B cell (primary cell): Measurements from ENCODE around the gene ACBD4. TPM values are rescaled to one million over a fixed set of nuclear protein-coding genes. Genes with fewer than 3 reads are reported as not detected.

ENCODE experiments used
- ATAC-seq: fragments of 200-7000 bp; cut with Tn5 transposase; one replicate; pipeline ENCODE4 v1.10.0; 2021; ENCODE audit warnings: low read depth, mild to moderate bottlenecking, moderate number of reproducible peaks, moderate library complexity
- CTCF ChIA-PET: fragments of 350-600 bp; sonication (Branson Sonifier 250); formaldehyde crosslinking; loops from one replicate; lab custom pipeline; 2021; ENCODE audit warnings: antibody characterized with exemption, inconsistent platforms; lab: Charles Lee
- POLR2A ChIA-PET: fragments of 350-600 bp; sonication (Branson Sonifier 250); formaldehyde crosslinking; loops from one replicate; lab custom pipeline; 2021; ENCODE audit warnings: antibody characterized with exemption; lab: Charles Lee
- DNase-seq: peaks from one replicate; pipeline ENCODE4 v3.0.0; 2013
- H2AFZ ChIP-seq: 2 replicates; pipeline ENCODE4 v1.6.1; 2012; ENCODE audit warnings: mild to moderate bottlenecking, low read depth, low read length; ENCODE audit not compliant: insufficient read depth, poor library complexity, severe bottlenecking
- H3K27ac ChIP-seq, 2 donors: 1 replicate in 1 of 2; 2 replicates in 1 of 2; pipeline ENCODE4 v1.5.1; 2012 to 2013; ENCODE audit warnings: low read length in 2 of 2, mild to moderate bottlenecking in 2 of 2, moderate library complexity in 1 of 2
- H3K27me3 ChIP-seq, 4 experiments: fragments of 200-600 bp in 1 of 4; sonication (generic) in 1 of 4; replicated peaks in 1 of 4; 1 replicate in 2 of 4; 2 replicates in 2 of 4; pipeline versions ENCODE4 v1.6.1 to v1.7.0; 2013 to 2016; ENCODE audit warnings: low read length in 3 of 4, mild to moderate bottlenecking in 2 of 4, mixed read lengths in 1 of 4, moderate library complexity in 1 of 4; ENCODE audit not compliant: insufficient read depth in 4 of 4, control insufficient read depth in 3 of 4; ENCODE audit errors: control extremely low read depth in 1 of 4
- H3K36me3 ChIP-seq, 2 experiments: replicated peaks in 1 of 2; 1 replicate in 1 of 2; 2 replicates in 1 of 2; pipeline versions ENCODE4 v1.6.1 to v1.7.1; 2013; ENCODE audit warnings: low read length in 1 of 2; ENCODE audit not compliant: insufficient read depth in 2 of 2, control insufficient read depth in 1 of 2; ENCODE audit errors: control extremely low read depth in 1 of 2, extremely low read depth in 1 of 2
- H3K4me1 ChIP-seq, 2 donors: fragments of 200-600 bp in 1 of 2; sonication (generic) in 1 of 2; 1 replicate in 1 of 2; 2 replicates in 1 of 2; pipeline versions ENCODE4 v1.5.1 to v1.6.1; 2013 to 2017; ENCODE audit warnings: low read length in 2 of 2; ENCODE audit not compliant: control insufficient read depth in 2 of 2, insufficient read depth in 2 of 2
- H3K4me2 ChIP-seq: replicated peaks from 2 replicates; pipeline ENCODE3; 2012; ENCODE audit warnings: mild to moderate bottlenecking, low read depth, low read length; ENCODE audit not compliant: poor library complexity, severe bottlenecking
- H3K4me3 ChIP-seq, 5 experiments: fragments of 200-600 bp in 1 of 5; sonication (generic) in 1 of 5; 1 replicate in 3 of 5; 2 replicates in 2 of 5; pipeline versions ENCODE4 v1.5.1 to v1.7.0; 2011 to 2016; ENCODE audit warnings: low read length in 4 of 5, mild to moderate bottlenecking in 4 of 5, low read depth in 2 of 5, control low read depth in 1 of 5, moderate library complexity in 1 of 5; ENCODE audit not compliant: insufficient read depth in 1 of 5; ENCODE audit errors: control extremely low read depth in 1 of 5, extremely low read depth in 1 of 5
- H3K79me2 ChIP-seq: fragments of 200-600 bp; sonication (generic); one replicate; pipeline ENCODE4 v1.6.0; 2016; ENCODE audit warnings: low read length; ENCODE audit not compliant: control insufficient read depth, insufficient read depth
- H3K9ac ChIP-seq: fragments of 200-600 bp; sonication (generic); 2 replicates; pipeline ENCODE4 v1.6.1; 2017; ENCODE audit warnings: mild to moderate bottlenecking, low read length, moderate library complexity
- H3K9me3 ChIP-seq, 3 donors: one replicate each; pipeline versions ENCODE4 v1.6.1 to v1.7.1; 2013; ENCODE audit warnings: low read length in 2 of 3; ENCODE audit not compliant: control insufficient read depth in 2 of 3, insufficient read depth in 1 of 3; ENCODE audit errors: control extremely low read depth in 1 of 3
- H4K20me1 ChIP-seq: 2 replicates; pipeline ENCODE4 v1.6.0; 2012; ENCODE audit warnings: mild to moderate bottlenecking, low read length; ENCODE audit not compliant: insufficient read depth, control insufficient read depth, poor library complexity, severe bottlenecking
- H3K27ac Mint-ChIP-seq: one replicate; pipeline ENCODE4 v1.8.0; 2021; ENCODE audit warnings: mixed read lengths
- H3K27me3 Mint-ChIP-seq: one replicate; pipeline ENCODE4 v1.8.0; 2021; ENCODE audit warnings: mixed read lengths
- H3K4me1 Mint-ChIP-seq: one replicate; pipeline ENCODE4 v1.8.0; 2021; ENCODE audit warnings: mixed read lengths
- H3K4me3 Mint-ChIP-seq: one replicate; pipeline ENCODE4 v1.8.0; 2021; ENCODE audit warnings: mixed read lengths
- H3K9me3 Mint-ChIP-seq: one replicate; pipeline ENCODE4 v1.8.0; 2022; ENCODE audit warnings: mixed read lengths; ENCODE audit not compliant: insufficient read depth
- CTCF ChIP-seq: fragments of 200-600 bp; IDR thresholded peaks from one replicate; pipeline ENCODE4 v1.8.0; 2022; ENCODE audit warnings: antibody characterized with exemption, mild to moderate bottlenecking
- EZH2 ChIP-seq: IDR thresholded peaks from 2 replicates; pipeline ENCODE4 v1.6.1; 2012; ENCODE audit warnings: borderline replicate concordance, low read depth, mild to moderate bottlenecking, moderate library complexity, low read length; ENCODE audit not compliant: insufficient read depth, poor library complexity, severe bottlenecking
- WGBS: methylation state at CpG from one replicate; pipeline ENCODE4 v1.1.5; 2013; ENCODE audit warnings: missing lambda C conversion rate; ENCODE audit not compliant: insufficient coverage; 5-methylcytosine and 5-hydroxymethylcytosine counted together
- intact Hi-C: fragments of 100-400 bp; cut with micrococcal nuclease; formaldehyde crosslinking; loops from one replicate; pipeline ENCODE4 v1.10.0; 2022
- polyA minus RNA-seq: library from RNA; depleted of rRNA, polyadenylated mRNA; stranded (reverse); fragments of >200 nt; gene quantifications from 2 replicates; pipeline ENCODE4 v1.2.3, GENCODE V29; 2012
- polyA plus RNA-seq: library from polyadenylated mRNA; depleted of rRNA; stranded (reverse); fragments of >200 nt; gene quantifications from 2 replicates; pipeline ENCODE4 v1.2.3, GENCODE V29; 2012
- total RNA-seq, 2 donors: library from RNA; stranded (reverse); fragments of 120-200 nt in 1 of 2; gene quantifications; 1 replicate in 1 of 2; 2 replicates in 1 of 2; pipeline versions ENCODE4 v1.2.3 to v1.2.4, GENCODE V29; 2013 to 2022

Gene ACBD4, protein sequence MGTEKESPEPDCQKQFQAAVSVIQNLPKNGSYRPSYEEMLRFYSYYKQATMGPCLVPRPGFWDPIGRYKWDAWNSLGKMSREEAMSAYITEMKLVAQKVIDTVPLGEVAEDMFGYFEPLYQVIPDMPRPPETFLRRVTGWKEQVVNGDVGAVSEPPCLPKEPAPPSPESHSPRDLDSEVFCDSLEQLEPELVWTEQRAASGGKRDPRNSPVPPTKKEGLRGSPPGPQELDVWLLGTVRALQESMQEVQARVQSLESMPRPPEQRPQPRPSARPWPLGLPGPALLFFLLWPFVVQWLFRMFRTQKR
- total RNA-seq (39.4 and 43.6 TPM in 2 replicates), polyA plus RNA-seq (30.4 and 36.8 TPM in 2 replicates), polyA minus RNA-seq (20.5 and 38.0 TPM in 2 replicates)
- 17.4 TPM for total RNA-seq (2013)

- peak; percentile 100 for TF ChIP-seq CTCF
- TF ChIP-seq EZH2: no peak
- Histone ChIP-seq H3K4me2 (peak within 1 kb of the TSS; percentile 86), H3K9ac (peak within 1 kb of the TSS; percentile 87), H3K9me3 (no peaks in the 10 kb centered on the region), H3K79me2 (peaks cover 18% of the 10 kb centered on the region), H4K20me1 (no peaks in the 10 kb centered on the region), H3K27me3 (peaks cover 0 to 10% (median 0%) of the 10 kb centered on the region in 4 experiments), H3K4me1 (peaks cover 17 to 24% of the 10 kb centered on the region in 2 donors), H3K4me3 (peak within 1 kb of the TSS; percentile 35 to 96 (median 90)), H3K27ac (peak within 1 kb of the TSS; percentile 54 to 76), H2AFZ (peak within 1 kb of the TSS; percentile 90), H3K36me3 (peaks cover 0 to 12% of the 10 kb centered on the region in 2 experiments)
- DNase-seq: peak; percentile 98
- WGBS: 5% methylated on average over 35 of the region's 40 CpGs
- Mint-ChIP-seq H3K4me3 (peak within 1 kb of the TSS; percentile 95), H3K27me3 (peaks cover 4% of the 10 kb centered on the region), H3K4me1 (peaks cover 20% of the 10 kb centered on the region), H3K27ac (peak within 1 kb of the TSS; percentile 87), H3K9me3 (no peaks in the 10 kb centered on the region)
- ATAC-seq: peak; percentile 83
- POLR2A ChIA-PET: interaction anchor here (0.6 to 2.3 kb wide), 14 partner anchors 9 to 914 kb away, joined by 3 to 36 read pairs (median 6); partner anchors contain the start of genes FMNL1, HEXIM1, HEXIM2 and NMT1
- CTCF ChIA-PET: interaction anchor here (0.6 to 10.2 kb wide), 46 partner anchors 9 to 360 kb away, joined by 3 to 242 read pairs (median 6); partner anchors contain the start of genes FMNL1, HEXIM1, HEXIM2 and MAP3K14
- intact Hi-C loops: loop anchor here (1.0 to 2.0 kb wide), 7 partner anchors 13 to 188 kb away; partner anchors contain the start of genes HEXIM1, HEXIM2, KIF18B and NMT1
Observed at GRCh38 chr17:45135192-45135977, at the start of gene ACBD4. Gene ACBD4, plus strand, starts transcription at chr17:45135687. Its CDS starts 458 bp downstream, at chr17:45136145.
